Esophagus squamous epithelium (tissue), 5 donors: ENCODE measurements around the gene TOMM20. TPM values are rescaled to one million over a fixed set of nuclear protein-coding genes. Genes with fewer than 3 reads are reported as not detected.
A peak's percentile ranks its signal among the peaks of the same experiment; 100 is the strongest.

ENCODE experiments used
- DNase-seq: peaks from one replicate; lab custom pipeline; 2025; lab: John Stamatoyannopoulos, UW
- H3K27ac ChIP-seq, 4 donors: fragments of 200-600 bp; sonication (generic); one replicate each; pipeline ENCODE4 v1.5.1; 2016 to 2019; ENCODE audit warnings: mild to moderate bottlenecking in 1 of 4
- H3K27me3 ChIP-seq, 4 donors: fragments of 200-600 bp; sonication (generic); 1 replicate in 3 of 4; 2 replicates in 1 of 4; pipeline versions ENCODE4 v1.5.1 to v1.6.0; 2017 to 2021; ENCODE audit warnings: antibody characterized with exemption in 1 of 4
- H3K36me3 ChIP-seq, 3 donors: fragments of 200-600 bp; sonication (generic); one replicate each; pipeline ENCODE4 v1.5.1; 2016 to 2019
- H3K4me1 ChIP-seq, 3 donors: fragments of 200-600 bp; sonication (generic); one replicate each; pipeline ENCODE4 v1.5.1; 2017 to 2019
- H3K4me3 ChIP-seq, 4 donors: fragments of 200-600 bp; sonication (generic); 1 replicate in 3 of 4; 2 replicates in 1 of 4; pipeline ENCODE4 v1.5.1; 2016 to 2019; ENCODE audit warnings: mild to moderate bottlenecking in 2 of 4, moderate library complexity in 1 of 4
- H3K9me3 ChIP-seq, 3 donors: fragments of 200-600 bp; sonication (generic); one replicate each; pipeline ENCODE4 v1.5.1; 2016 to 2019
- CTCF ChIP-seq, 6 experiments: fragments of 450-650 bp in 4 of 6; fragments of 200-600 bp in 2 of 6; sonication (generic) in 2 of 6; IDR thresholded peaks; one replicate each; pipeline ENCODE4 v1.5.1; 2016 to 2019; ENCODE audit warnings: antibody characterized with exemption in 6 of 6, mild to moderate bottlenecking in 4 of 6, moderate library complexity in 4 of 6
- POLR2A ChIP-seq, 4 donors: fragments of 450-650 bp; IDR thresholded peaks; one replicate each; pipeline ENCODE4 v1.6.1; 2017; ENCODE audit warnings: antibody characterized with exemption in 4 of 4, mild to moderate bottlenecking in 4 of 4, moderate library complexity in 3 of 4
- WGBS, 2 donors: methylation state at CpG; one replicate each; pipeline ENCODE4 v1.1.5; 2018; 5-methylcytosine and 5-hydroxymethylcytosine counted together
- intact Hi-C: fragments of 100-400 bp; cut with DNase I; formaldehyde crosslinking; loops from one replicate; pipeline ENCODE4 v1.15.0; 2022
- total RNA-seq, 4 donors: library from RNA; depleted of rRNA; stranded (reverse); fragments of >200 nt; gene quantifications; one replicate each; pipeline ENCODE4 v1.1.0, GENCODE V29; 2016
- donor health status: DM: yes; HTN: yes; CAD: no.

TOMM20 gene
- total RNA-seq, 4 donors from 2014 or later, result 36.4 to 117 (median 84.1) TPM

GRCh38 chr1:235069577-235070563 lies 58.8 kb downstream of the TOMM20 start:
- peak overlapping the region; percentile 86 to 93 (median 90) for H3K27ac ChIP-seq
- H3K4me3 ChIP-seq, result no peak overlapping the region
- no peak for DNase-seq
- no peaks in the 10 kb centered on the region for H3K36me3 ChIP-seq
- H3K9me3 ChIP-seq, result no peaks in the 10 kb centered on the region
- no peak for TF ChIP-seq CTCF (IDR thresholded peaks at IDR 0.05)
- peak in 1 of 4 donors; percentile 27 for TF ChIP-seq POLR2A (IDR thresholded peaks at IDR 0.05)
- intact Hi-C loops, result loop anchor here (10.0 kb wide), 1 partner anchor 75 kb away; no protein-coding TSS in a partner anchor
- H3K4me1 ChIP-seq, result peaks cover 38 to 72% (median 45%) of the 10 kb centered on the region in 3 donors
- WGBS, 2 donors, result 43 to 63% methylated on average over 16 to 19 of the region's 34 CpGs
- H3K27me3 ChIP-seq, result no peaks in the 10 kb centered on the region

- H3K27ac ChIP-seq, result peak overlapping the region; percentile 86 to 93 (median 90)
- no peaks in the 10 kb centered on the region for H3K36me3 ChIP-seq
- peaks cover 31 to 65% (median 38%) of the 10 kb centered on the region in 3 donors for H3K4me1 ChIP-seq
- H3K4me3 ChIP-seq, result no peak overlapping the region
- TF ChIP-seq CTCF (IDR thresholded peaks at IDR 0.05) (no peak), POLR2A (IDR thresholded peaks at IDR 0.05) (no peak)
- no peaks in the 10 kb centered on the region for H3K27me3 ChIP-seq
- H3K9me3 ChIP-seq, result no peaks in the 10 kb centered on the region
- intact Hi-C loops, result no loop called here
- no peak for DNase-seq
- WGBS, 2 donors, result 66 to 71% methylated on average over 5 of the region's 5 CpGs
Observed at GRCh38 chr1:235069176-235069575, 59.5 kb downstream of the TOMM20 start.

DNA sequence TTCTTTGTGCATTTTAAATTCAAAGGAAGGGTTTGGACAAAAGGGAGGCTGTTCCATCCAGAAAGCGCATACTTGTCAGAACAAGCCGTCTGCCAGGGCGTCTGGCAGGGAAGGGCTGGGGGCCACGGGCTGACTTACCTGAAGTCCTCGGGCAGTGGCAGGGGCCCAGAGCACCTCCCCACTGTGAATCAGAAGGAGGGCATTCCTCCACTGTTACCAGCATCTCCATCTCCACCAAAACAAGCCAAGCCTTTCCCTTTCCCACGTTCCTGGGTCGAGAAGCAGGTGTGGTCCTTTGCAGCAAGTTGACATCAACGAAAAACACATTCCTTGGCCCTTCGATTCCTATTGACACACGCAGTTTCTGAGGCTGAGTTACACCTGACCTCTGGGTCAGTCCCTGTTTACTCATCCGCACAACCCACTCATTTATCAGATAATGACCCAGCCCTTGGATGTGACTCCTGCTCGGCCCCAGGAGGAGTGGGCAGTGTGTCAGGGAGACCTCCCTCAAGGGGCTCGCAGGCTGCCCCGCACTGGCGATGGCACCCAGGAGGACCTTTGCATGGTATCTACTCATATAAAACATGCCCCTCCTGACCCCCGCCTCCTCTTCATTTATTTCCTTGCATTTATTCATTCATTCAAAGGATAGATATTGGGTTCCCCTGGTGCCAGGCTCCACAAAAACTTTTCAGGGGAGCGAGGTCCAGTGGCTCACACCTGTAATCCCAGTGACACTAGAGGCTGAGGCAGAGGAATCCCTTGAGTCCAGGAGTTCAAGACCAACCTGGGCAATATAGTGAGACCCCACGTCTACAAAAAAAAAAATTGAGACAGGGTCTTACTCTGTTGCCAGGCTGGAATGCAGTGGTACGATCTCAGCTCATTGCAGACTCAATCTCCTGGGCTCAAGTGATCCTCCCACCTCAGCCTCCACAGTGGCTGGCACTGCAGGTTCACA lies 60.2 kb downstream of the TOMM20 start:
- Histone ChIP-seq H3K4me1 (peaks cover 28 to 65% (median 32%) of the 10 kb centered on the region in 3 donors), H3K9me3 (no peaks in the 10 kb centered on the region), H3K4me3 (no peak overlapping the region), H3K27ac (peak overlapping the region; percentile 86 to 93 (median 90)), H3K27me3 (no peaks in the 10 kb centered on the region), H3K36me3 (no peaks in the 10 kb centered on the region)
- intact Hi-C loops, result no loop called here
- DNase-seq, result no peak
- WGBS, 2 donors, result 46 to 83% methylated on average over 3 to 19 of the region's 19 CpGs
- TF ChIP-seq POLR2A (IDR thresholded peaks at IDR 0.05), result no peak
- TF ChIP-seq CTCF (IDR thresholded peaks at IDR 0.05), result no peak

GRCh38 chr1:235067396-235068157 lies 61.1 kb downstream of the TOMM20 start:
- H3K27me3 ChIP-seq, result no peaks in the 10 kb centered on the region
- TF ChIP-seq POLR2A (IDR thresholded peaks at IDR 0.05) (peak in 1 of 4 donors; percentile 25), CTCF (IDR thresholded peaks at IDR 0.05) (no peak)
- WGBS, 2 donors, result 25 to 33% methylated on average over 11 to 12 of the region's 12 CpGs
- intact Hi-C loops, result no loop called here
- peak; percentile 19 for DNase-seq
- peaks cover 31 to 65% (median 32%) of the 10 kb centered on the region in 3 donors for H3K4me1 ChIP-seq
- peak overlapping the region; percentile 86 to 93 (median 90) for H3K27ac ChIP-seq
- H3K36me3 ChIP-seq, result no peaks in the 10 kb centered on the region
- no peaks in the 10 kb centered on the region for H3K9me3 ChIP-seq
- no peak overlapping the region for H3K4me3 ChIP-seq
